ENCODE results near the gene FMO2.

GRCh38 chr1:171160639-171161354 is 24.3 kb upstream of the FMO2 start:
- TF ChIP-seq CTCF (IDR thresholded peaks at IDR 0.05 in 8 of 11, conservative IDR thresholded peaks at IDR 0.05 in 3 of 11) (no peak), POLR2A (IDR thresholded peaks at IDR 0.05) (no peak)

Data from spleen (tissue), 7 donors.